Parathyroid adenoma (tissue), 2 donors: ENCODE data around the gene ZCCHC7.

ENCODE experiments used
- H2AFZ ChIP-seq: fragments of 300-600 bp; sonication (generic); one replicate; pipeline ENCODE4 v1.7.0; 2017; ENCODE audit warnings: antibody characterized with exemption, mild to moderate bottlenecking
- H3K27ac ChIP-seq: fragments of 300-600 bp; sonication (generic); one replicate; pipeline ENCODE4 v1.7.0; 2017
- H3K27me3 ChIP-seq: fragments of 300-600 bp; sonication (generic); one replicate; pipeline ENCODE4 v1.7.0; 2017; ENCODE audit warnings: low read length; ENCODE audit not compliant: control insufficient read depth, insufficient read depth
- H3K36me3 ChIP-seq: fragments of 300-600 bp; sonication (generic); one replicate; pipeline ENCODE4 v1.7.0; 2017; ENCODE audit warnings: low read length; ENCODE audit not compliant: control insufficient read depth, insufficient read depth
- H3K4me1 ChIP-seq: fragments of 300-600 bp; sonication (generic); one replicate; pipeline ENCODE4 v1.7.0; 2017; ENCODE audit warnings: control low read depth
- H3K4me2 ChIP-seq: fragments of 300-600 bp; sonication (generic); one replicate; pipeline ENCODE4 v1.7.0; 2017; ENCODE audit warnings: low read length
- H3K4me3 ChIP-seq: fragments of 300-600 bp; sonication (generic); one replicate; pipeline ENCODE4 v1.7.0; 2017; ENCODE audit warnings: low read depth, low read length
- H3K79me2 ChIP-seq: fragments of 300-600 bp; sonication (generic); one replicate; pipeline ENCODE4 v1.7.0; 2017; ENCODE audit warnings: control low read depth
- H3K9ac ChIP-seq: fragments of 300-600 bp; sonication (generic); one replicate; pipeline ENCODE4 v1.7.0; 2017; ENCODE audit warnings: mild to moderate bottlenecking
- H3K9me3 ChIP-seq: fragments of 300-600 bp; sonication (generic); one replicate; pipeline ENCODE4 v1.7.0; 2017; ENCODE audit warnings: low read length; ENCODE audit not compliant: control insufficient read depth
- TF ChIP-seq, protein P1 (sequence below): fragments of 300-600 bp; sonication (generic); IDR thresholded peaks from one replicate; pipeline ENCODE4 v1.7.0; 2017; ENCODE audit warnings: antibody characterized with exemption, mild to moderate bottlenecking
- donor health status: primary hyperparathyroidism.

Gene ZCCHC7

GRCh38 chr9:37253377-37253937 lies 133.1 kb downstream of the ZCCHC7 start:
- Histone ChIP-seq H3K9me3 (no peaks in the 10 kb centered on the region), H3K9ac (no peak overlapping the region), H2AFZ (no peak overlapping the region), H3K36me3 (no peaks in the 10 kb centered on the region), H3K4me1 (no peaks in the 10 kb centered on the region), H3K27ac (no peak overlapping the region), H3K4me3 (no peak overlapping the region), H3K79me2 (no peaks in the 10 kb centered on the region), H3K4me2 (no peak overlapping the region), H3K27me3 (no peaks in the 10 kb centered on the region)
- TF ChIP-seq, protein P1, sequence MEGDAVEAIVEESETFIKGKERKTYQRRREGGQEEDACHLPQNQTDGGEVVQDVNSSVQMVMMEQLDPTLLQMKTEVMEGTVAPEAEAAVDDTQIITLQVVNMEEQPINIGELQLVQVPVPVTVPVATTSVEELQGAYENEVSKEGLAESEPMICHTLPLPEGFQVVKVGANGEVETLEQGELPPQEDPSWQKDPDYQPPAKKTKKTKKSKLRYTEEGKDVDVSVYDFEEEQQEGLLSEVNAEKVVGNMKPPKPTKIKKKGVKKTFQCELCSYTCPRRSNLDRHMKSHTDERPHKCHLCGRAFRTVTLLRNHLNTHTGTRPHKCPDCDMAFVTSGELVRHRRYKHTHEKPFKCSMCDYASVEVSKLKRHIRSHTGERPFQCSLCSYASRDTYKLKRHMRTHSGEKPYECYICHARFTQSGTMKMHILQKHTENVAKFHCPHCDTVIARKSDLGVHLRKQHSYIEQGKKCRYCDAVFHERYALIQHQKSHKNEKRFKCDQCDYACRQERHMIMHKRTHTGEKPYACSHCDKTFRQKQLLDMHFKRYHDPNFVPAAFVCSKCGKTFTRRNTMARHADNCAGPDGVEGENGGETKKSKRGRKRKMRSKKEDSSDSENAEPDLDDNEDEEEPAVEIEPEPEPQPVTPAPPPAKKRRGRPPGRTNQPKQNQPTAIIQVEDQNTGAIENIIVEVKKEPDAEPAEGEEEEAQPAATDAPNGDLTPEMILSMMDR: no peak

- Histone ChIP-seq H2AFZ (no peak overlapping the region), H3K4me1 (no peaks in the 10 kb centered on the region)
These were observed 134.8 kb downstream of the ZCCHC7 start for GRCh38 chr9:37255187-37255586.

DNA sequence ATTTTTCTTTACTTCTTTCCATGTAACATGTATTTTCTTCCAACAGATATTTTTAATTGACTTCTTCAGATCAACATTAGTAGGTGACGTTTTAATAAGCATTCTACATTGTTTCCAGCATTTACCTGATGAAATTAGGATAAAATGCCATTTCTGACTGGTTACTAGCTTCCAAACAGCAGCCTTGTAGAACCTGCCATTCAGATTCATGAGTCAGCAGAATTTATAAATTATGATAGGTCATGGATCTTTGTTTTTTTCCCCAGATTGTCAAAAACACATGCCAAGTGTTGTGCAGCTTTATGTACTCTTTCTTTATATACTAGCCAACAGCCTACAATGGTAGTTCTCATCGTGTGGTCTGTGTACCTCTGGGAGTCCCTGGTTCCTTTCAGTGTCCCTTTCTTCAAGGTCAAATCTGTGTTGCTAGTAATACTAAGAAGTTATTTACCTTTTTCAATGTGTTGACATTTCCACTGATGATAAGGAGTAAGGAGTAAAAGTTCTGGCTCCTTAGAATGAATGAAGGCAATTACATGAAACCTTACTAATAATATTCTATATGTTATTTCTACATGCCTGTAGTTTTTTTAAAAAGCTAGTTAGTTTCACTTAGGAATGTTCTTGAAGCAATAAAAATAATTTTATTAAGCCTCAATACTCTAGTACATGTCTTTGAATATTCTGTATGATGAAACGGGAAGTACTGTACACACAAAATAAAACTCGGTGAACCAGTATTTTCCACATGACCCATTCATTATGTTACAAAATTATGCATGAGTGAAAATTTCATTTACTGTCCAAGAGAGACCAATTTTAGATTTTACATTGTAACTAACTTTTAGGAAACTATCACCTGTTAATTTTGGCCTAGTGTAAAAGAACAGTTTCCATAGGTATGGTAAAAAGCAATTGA lies 135.8 kb downstream of the ZCCHC7 start:
- Histone ChIP-seq H3K36me3 (no peaks in the 10 kb centered on the region), H3K4me1 (no peaks in the 10 kb centered on the region), H2AFZ (no peak overlapping the region), H3K9ac (no peak overlapping the region), H3K9me3 (no peaks in the 10 kb centered on the region), H3K79me2 (no peaks in the 10 kb centered on the region), H3K4me3 (no peak overlapping the region), H3K27me3 (no peaks in the 10 kb centered on the region), H3K27ac (no peak overlapping the region), H3K4me2 (no peak overlapping the region)
- TF ChIP-seq, protein P1: no peak

More at GRCh38 chr9:37255187-37255586, 134.8 kb downstream of the ZCCHC7 start:
- H3K4me2 ChIP-seq: no peak overlapping the region
- no peak overlapping the region for H3K4me3 ChIP-seq
- no peaks in the 10 kb centered on the region for H3K27me3 ChIP-seq
- H3K27ac ChIP-seq: no peak overlapping the region
- H3K9me3 ChIP-seq: no peaks in the 10 kb centered on the region
- H3K36me3 ChIP-seq: no peaks in the 10 kb centered on the region
- H3K79me2 ChIP-seq: no peaks in the 10 kb centered on the region
- H3K9ac ChIP-seq: no peak overlapping the region
- TF ChIP-seq, protein P1: no peak

DNA sequence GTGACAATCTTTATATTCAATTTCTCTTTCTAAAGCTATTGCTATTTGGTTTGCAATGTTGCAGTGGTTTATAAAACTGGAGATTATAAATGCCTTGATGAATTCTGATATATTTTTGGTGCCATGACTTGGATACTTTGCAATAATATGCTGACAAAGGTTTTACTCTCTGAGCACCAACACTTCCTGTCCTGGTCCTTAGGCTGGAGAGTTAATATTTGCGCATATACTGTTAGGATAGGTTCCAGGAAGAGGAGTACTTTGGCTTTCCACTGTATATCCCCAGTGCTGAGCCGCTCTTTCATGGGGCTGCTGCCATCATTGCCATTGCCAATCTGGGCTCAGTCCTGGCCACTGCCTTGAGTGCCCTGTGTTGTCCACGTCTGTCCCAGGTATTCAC lies 139.6 kb downstream of the ZCCHC7 start:
- H3K4me3 ChIP-seq: no peak overlapping the region
- H3K27me3 ChIP-seq: no peaks in the 10 kb centered on the region
- no peak overlapping the region for H2AFZ ChIP-seq
- no peak overlapping the region for H3K4me2 ChIP-seq
- H3K9me3 ChIP-seq: no peaks in the 10 kb centered on the region
- no peaks in the 10 kb centered on the region for H3K79me2 ChIP-seq
- H3K9ac ChIP-seq: no peak overlapping the region
- H3K4me1 ChIP-seq: no peaks in the 10 kb centered on the region
- TF ChIP-seq, protein P1: no peak
- H3K27ac ChIP-seq: no peak overlapping the region
- H3K36me3 ChIP-seq: no peaks in the 10 kb centered on the region
